ENCODE measurements around the gene DIO2.

DNA sequence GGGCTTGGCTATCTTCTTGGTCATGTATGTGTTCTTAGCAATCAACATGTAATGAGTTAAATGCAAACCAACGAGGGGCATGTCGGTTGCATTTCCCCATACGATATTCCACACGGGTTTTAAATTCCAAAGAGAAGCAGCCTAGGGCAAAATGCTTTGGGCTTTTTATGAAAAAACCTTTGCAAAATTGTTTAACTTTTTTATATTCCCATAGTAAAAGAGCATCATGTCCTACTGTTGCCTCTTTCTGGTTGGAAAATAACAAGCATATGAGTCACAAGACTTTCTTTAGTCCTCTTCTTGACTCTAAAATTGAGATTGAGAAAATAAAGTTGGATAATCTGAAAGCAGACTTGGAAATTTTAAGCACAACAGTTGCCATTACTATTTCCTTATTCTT, 3.8 kb upstream of the DIO2 start:
- TF ChIP-seq CTCF (IDR thresholded peaks at IDR 0.05) = no peak
- TF ChIP-seq POLR2A (IDR thresholded peaks at IDR 0.05) = no peak
- no peak for TF ChIP-seq EP300 (IDR thresholded peaks at IDR 0.05)
